Kidney (tissue), 14 donors: ENCODE measurements around the gene TIRAP. TPM values are rescaled to one million over a fixed set of nuclear protein-coding genes. Genes with fewer than 3 reads are reported as not detected.
"Not testable (repeated sequence)": the region's sequence is repeated elsewhere in the genome, so short reads cannot be mapped to it uniquely, and the experiment has no call there.

Experiments used
- DNase-seq, 5 donors: peaks; one replicate each; pipeline ENCODE4 v3.0.0-alpha.2; 2013 to 2020
- FAIRE-seq: peaks from 2 replicates; lab custom pipeline; 2012; peaks lifted over from hg19 to GRCh38; lab: Jason Lieb, UNC
- H3K27ac ChIP-seq, 2 donors: one replicate each; pipeline ENCODE4 v1.7.0; 2013; ENCODE audit warnings: low read depth in 2 of 2, low read length in 2 of 2, inconsistent platforms in 1 of 2
- H3K27me3 ChIP-seq: one replicate; pipeline ENCODE4 v1.7.1; 2013; ENCODE audit warnings: low read length, inconsistent platforms; ENCODE audit not compliant: control insufficient read depth, insufficient read depth
- H3K36me3 ChIP-seq, 3 donors: one replicate each; pipeline versions ENCODE4 v1.7.0 to v1.7.1; 2013; ENCODE audit warnings: low read length in 3 of 3, control low read depth in 1 of 3, inconsistent platforms in 1 of 3; ENCODE audit not compliant: insufficient read depth in 3 of 3, control insufficient read depth in 2 of 3
- H3K4me1 ChIP-seq, 3 donors: one replicate each; pipeline versions ENCODE4 v1.7.0 to v1.7.1; 2013; ENCODE audit warnings: low read length in 3 of 3, inconsistent platforms in 1 of 3, low read depth in 1 of 3; ENCODE audit not compliant: control insufficient read depth in 2 of 3, insufficient read depth in 2 of 3
- H3K4me3 ChIP-seq, 3 donors: one replicate each; pipeline versions ENCODE4 v1.7.0 to v1.8.1; 2013; ENCODE audit warnings: low read length in 3 of 3, control low read depth in 1 of 3, inconsistent platforms in 1 of 3
- H3K9ac ChIP-seq, 3 donors: one replicate each; pipeline versions ENCODE4 v1.7.0 to v1.7.1; 2013; ENCODE audit warnings: low read length in 3 of 3, control low read depth in 1 of 3, inconsistent platforms in 1 of 3
- H3K9me3 ChIP-seq, 3 donors: one replicate each; pipeline versions ENCODE4 v1.7.0 to v1.7.1; 2013; ENCODE audit warnings: low read length in 3 of 3, control low read depth in 1 of 3, inconsistent platforms in 1 of 3; ENCODE audit not compliant: control insufficient read depth in 2 of 3, insufficient read depth in 1 of 3
- intact Hi-C: fragments of 100-400 bp; cut with DNase I; formaldehyde crosslinking; loops from one replicate; pipeline ENCODE4 v1.11.1; 2022
- polyA plus RNA-seq: library from polyadenylated mRNA; stranded (reverse); fragments of 350-450 nt; fragmentation: Illumina TruSeq; extraction: RNeasy Lipid Tissue Mini Kit (QIAGEN cat#74804); gene quantifications from one replicate; pipeline ENCODE4 v1.2.3, GENCODE V29; 2014; ENCODE audit warnings: low read depth, low replicate concordance; ENCODE audit not compliant: insufficient read depth
- total RNA-seq: library from RNA; stranded (reverse); fragmentation: NEBNext Ultra II Directional; extraction: Animal tissue kit (Norgen Biotek cat#: 25700); gene quantifications from one replicate; pipeline ENCODE4 v1.2.1, GENCODE V29; 2021
- TF ChIP-seq, protein P1 (sequence below): IDR thresholded peaks from 3 replicates; pipeline ENCODE4 v1.5.1; 2012; ENCODE audit warnings: mild to moderate bottlenecking, moderate library complexity, borderline replicate concordance; ENCODE audit not compliant: insufficient read depth; ENCODE audit errors: extremely low read depth
- donor health status: control.
- donor health status: control.
- donor health status: control.
- donor health status: control.
- donor health status: control.
- donor health status: DM: yes; HTN: yes; CAD: no.
- donor health status: Normal renal cell carcinoma (clear cell type).

Gene TIRAP
- total and polyA plus RNA-seq, 2 donors from 2014 or later, result 5.8 to 12.1 TPM

DNA sequence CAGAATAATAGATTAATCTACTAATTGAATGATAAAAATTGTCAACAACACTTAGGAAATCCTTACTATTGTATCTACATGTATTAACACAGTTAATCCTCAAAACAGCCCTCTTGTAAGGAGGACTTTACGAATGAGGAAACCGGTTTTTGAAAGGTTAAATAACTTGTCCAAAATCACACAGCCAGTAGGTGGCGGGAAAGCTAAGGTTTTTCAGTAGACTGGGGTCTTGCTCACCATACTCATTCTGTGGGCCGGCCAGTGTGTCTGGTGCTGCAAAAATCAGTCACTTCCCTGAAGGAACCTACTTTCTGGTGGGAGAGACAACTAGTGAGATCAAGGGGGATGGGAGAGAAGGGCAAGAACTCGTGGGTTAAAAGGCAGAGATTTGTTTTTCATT, 24.8 kb downstream of the TIRAP start:
- H3K27ac ChIP-seq, result no peak overlapping the region
- no peak for FAIRE-seq
- TF ChIP-seq, protein P1, sequence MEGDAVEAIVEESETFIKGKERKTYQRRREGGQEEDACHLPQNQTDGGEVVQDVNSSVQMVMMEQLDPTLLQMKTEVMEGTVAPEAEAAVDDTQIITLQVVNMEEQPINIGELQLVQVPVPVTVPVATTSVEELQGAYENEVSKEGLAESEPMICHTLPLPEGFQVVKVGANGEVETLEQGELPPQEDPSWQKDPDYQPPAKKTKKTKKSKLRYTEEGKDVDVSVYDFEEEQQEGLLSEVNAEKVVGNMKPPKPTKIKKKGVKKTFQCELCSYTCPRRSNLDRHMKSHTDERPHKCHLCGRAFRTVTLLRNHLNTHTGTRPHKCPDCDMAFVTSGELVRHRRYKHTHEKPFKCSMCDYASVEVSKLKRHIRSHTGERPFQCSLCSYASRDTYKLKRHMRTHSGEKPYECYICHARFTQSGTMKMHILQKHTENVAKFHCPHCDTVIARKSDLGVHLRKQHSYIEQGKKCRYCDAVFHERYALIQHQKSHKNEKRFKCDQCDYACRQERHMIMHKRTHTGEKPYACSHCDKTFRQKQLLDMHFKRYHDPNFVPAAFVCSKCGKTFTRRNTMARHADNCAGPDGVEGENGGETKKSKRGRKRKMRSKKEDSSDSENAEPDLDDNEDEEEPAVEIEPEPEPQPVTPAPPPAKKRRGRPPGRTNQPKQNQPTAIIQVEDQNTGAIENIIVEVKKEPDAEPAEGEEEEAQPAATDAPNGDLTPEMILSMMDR, result no peak
- peak in 3 of 5 donors; percentile 42 to 68 (median 46) for DNase-seq
- H3K27me3 ChIP-seq, result no peaks in the 10 kb centered on the region
- peaks cover 0 to 11% (median 0%) of the 10 kb centered on the region in 3 donors for H3K4me1 ChIP-seq
- H3K9ac ChIP-seq, result no peak overlapping the region
- intact Hi-C loops, result no loop called here
- H3K4me3 ChIP-seq, result no peak overlapping the region
- peaks cover 0 to 2% (median 0%) of the 10 kb centered on the region in 3 donors for H3K36me3 ChIP-seq
- H3K9me3 ChIP-seq, result no peaks in the 10 kb centered on the region

GRCh38 chr11:126308271-126308671, 25.4 kb downstream of the TIRAP start:
- Histone ChIP-seq H3K27ac (no peak overlapping the region), H3K4me3 (no peak overlapping the region), H3K9me3 (no peaks in the 10 kb centered on the region), H3K4me1 (peaks cover 0 to 9% (median 0%) of the 10 kb centered on the region in 3 donors), H3K9ac (no peak overlapping the region), H3K36me3 (peaks cover 0 to 2% (median 0%) of the 10 kb centered on the region in 3 donors), H3K27me3 (no peaks in the 10 kb centered on the region)
- no peak for FAIRE-seq
- DNase-seq, result no peak
- TF ChIP-seq, protein P1, result no peak
- intact Hi-C loops, result no loop called here

DNA sequence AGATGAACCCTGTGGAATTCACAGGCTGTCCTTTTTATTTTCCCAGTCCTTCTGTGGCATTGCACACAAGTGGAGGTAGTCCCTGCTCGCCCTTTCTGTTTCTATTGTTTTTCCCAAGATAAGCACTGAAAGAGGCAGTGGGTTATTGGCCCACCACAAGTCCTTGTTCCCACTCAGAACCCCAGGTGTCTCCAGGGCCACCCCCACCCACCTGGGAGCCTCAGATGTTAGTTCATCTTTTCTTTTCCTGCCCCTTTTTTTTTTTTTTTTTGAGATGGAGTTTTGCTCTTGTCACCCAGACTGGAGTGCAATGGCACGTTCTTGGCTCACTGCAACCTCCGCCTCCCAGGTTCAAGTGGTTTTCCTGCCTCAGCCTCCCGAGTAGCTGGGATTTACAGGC, 25.9 kb downstream of the TIRAP start:
- intact Hi-C loops, H3K4me1 ChIP-seq, H3K36me3 ChIP-seq, H3K27ac ChIP-seq, H3K9me3 ChIP-seq, DNase-seq, H3K9ac ChIP-seq, H3K4me3 ChIP-seq, H3K27me3 ChIP-seq, FAIRE-seq: not testable (repeated sequence)

DNA sequence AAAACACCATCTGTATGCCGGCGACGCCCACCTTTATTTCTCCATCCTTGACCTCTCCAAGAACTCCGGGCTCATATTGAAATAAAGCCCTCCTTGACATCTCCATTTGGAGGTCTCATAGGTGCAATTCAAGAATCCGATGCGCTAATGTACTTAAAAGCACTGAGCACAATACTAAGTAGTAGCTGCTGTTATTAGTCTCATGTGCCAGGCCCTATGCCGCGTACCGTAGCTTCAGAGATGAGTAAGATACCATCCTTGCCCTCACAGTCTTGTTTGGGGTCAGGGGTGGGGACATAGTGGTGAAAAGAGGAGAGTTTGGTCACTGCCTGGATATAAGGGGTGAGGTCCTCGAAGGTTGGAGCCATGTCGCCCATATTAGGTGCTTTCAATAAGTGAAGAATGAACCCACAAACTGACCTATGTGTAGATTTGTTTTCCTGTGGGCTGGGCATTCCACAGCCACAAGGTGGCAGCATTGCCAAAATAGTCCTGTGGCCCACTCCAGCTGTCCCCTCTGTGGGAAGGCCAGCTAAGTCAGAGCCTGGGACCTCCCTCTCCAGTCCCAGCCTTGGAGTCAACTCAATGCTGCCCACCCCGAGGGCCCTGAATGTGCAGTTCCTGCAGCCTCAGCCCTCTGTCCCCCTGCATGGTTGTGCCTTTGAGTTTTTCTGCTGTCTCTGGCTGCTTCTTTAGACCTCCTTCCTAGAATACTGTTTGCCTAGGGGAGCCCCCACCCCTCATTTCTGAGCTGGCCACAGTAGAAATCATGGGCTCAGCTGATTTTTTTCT, 27.5 kb downstream of the TIRAP start:
- no peaks in the 10 kb centered on the region for H3K9me3 ChIP-seq
- no peak for FAIRE-seq
- H3K36me3 ChIP-seq, result peaks cover 0 to 3% (median 2%) of the 10 kb centered on the region in 3 donors

More for the DNA sequence above, 27.5 kb downstream of the TIRAP start:
- peaks cover 0 to 4% (median 0%) of the 10 kb centered on the region in 3 donors for H3K4me1 ChIP-seq
- TF ChIP-seq, protein P1, result peak; percentile 90
- H3K9ac ChIP-seq, result peak overlapping the region in 1 of 3 donors; percentile 16
- no peak overlapping the region for H3K27ac ChIP-seq
- no peaks in the 10 kb centered on the region for H3K27me3 ChIP-seq
- H3K4me3 ChIP-seq, result no peak overlapping the region
- intact Hi-C loops, result loop anchor here (5.0 kb wide), 1 partner anchor 172 kb away; no protein-coding TSS in a partner anchor
- DNase-seq, result peak; percentile 81 to 91 (median 84)
